OCI-LY1 (cell line): Measurements from ENCODE around the gene KRTAP4-8.

Experiments used
- CTCF ChIP-seq: fragments of 200-600 bp; sonication (generic), shearing (Covaris generic); IDR thresholded peaks from 2 replicates; pipeline ENCODE4 v1.5.1; 2017; ENCODE audit warnings: mild to moderate bottlenecking, antibody characterized with exemption, low read length, moderate library complexity, mixed read lengths
- EZH2 ChIP-seq: fragments of 200-600 bp; sonication (generic), shearing (Covaris generic); IDR thresholded peaks from 2 replicates; pipeline ENCODE4 v1.8.0; 2017; ENCODE audit warnings: borderline replicate concordance, mixed run types, mild to moderate bottlenecking, antibody characterized with exemption, low read length, moderate library complexity, mixed read lengths

GRCh38 chr17:41118721-41119120 lies 20.8 kb upstream of the KRTAP4-8 start:
- TF ChIP-seq CTCF (no peak), EZH2 (no peak)
